Dermis microvascular lymphatic vessel endothelial cell (primary cell): Measurements from ENCODE around the gene DNMT3B. TPM values are rescaled to one million over a fixed set of nuclear protein-coding genes. Genes with fewer than 3 reads are reported as not detected.
"Not testable (repeated sequence)": the region's sequence is repeated elsewhere in the genome, so short reads cannot be mapped to it uniquely, and the experiment has no call there.

Experiments used
- DNase-seq, 2 donors: peaks; one replicate each; pipeline versions ENCODE4 v3.0.0 to v3.0.0-alpha.2; 2010; ENCODE audit warnings: low read depth in 2 of 2
- total RNA-seq: library from RNA; depleted of rRNA; stranded (reverse); fragments of >200 nt; gene quantifications from 2 replicates; pipeline ENCODE4 v1.2.1, GENCODE V29; 2014

DNMT3B gene
- total RNA-seq, 1 donor from 2014 or later: 1.9 TPM

GRCh38 chr20:32762754-32763201, 593 bp downstream of the DNMT3B start:
- no peak for DNase-seq

- DNase-seq: no peak
These were observed 1.2 kb downstream of the DNMT3B start for GRCh38 chr20:32763202-32764004.

- no peak for DNase-seq
These were observed 2.1 kb downstream of the DNMT3B start for GRCh38 chr20:32764005-32764960.

GRCh38 chr20:32765230-32765875, 3.2 kb downstream of the DNMT3B start:
- DNase-seq: not testable (repeated sequence)

GRCh38 chr20:32767418-32768198, 5.4 kb downstream of the DNMT3B start:
- no peak for DNase-seq

GRCh38 chr20:32772046-32772445, 9.9 kb downstream of the DNMT3B start:
- no peak for DNase-seq

- DNase-seq: no peak
These were observed 11.0 kb downstream of the DNMT3B start for GRCh38 chr20:32773223-32773622.

- no peak for DNase-seq
These were observed 11.7 kb downstream of the DNMT3B start for GRCh38 chr20:32773855-32774254.

GRCh38 chr20:32775336-32775991, 13.3 kb downstream of the DNMT3B start:
- DNase-seq: no peak

- DNase-seq: no peak
These were observed 15.2 kb downstream of the DNMT3B start for GRCh38 chr20:32777177-32777956.

- DNase-seq: no peak
These were observed 17.5 kb downstream of the DNMT3B start for GRCh38 chr20:32779500-32780211.

GRCh38 chr20:32780278-32780677, 18.1 kb downstream of the DNMT3B start:
- DNase-seq: no peak

GRCh38 chr20:32780749-32781655, 18.8 kb downstream of the DNMT3B start:
- peak in 1 of 2 donors; percentile 12 for DNase-seq

- no peak for DNase-seq
These were observed 22.3 kb downstream of the DNMT3B start for GRCh38 chr20:32784369-32785080.

GRCh38 chr20:32786059-32786760, 24.0 kb downstream of the DNMT3B start:
- DNase-seq: no peak

GRCh38 chr20:32787168-32787567, 25.0 kb downstream of the DNMT3B start:
- DNase-seq: no peak
